ENCODE data around the gene SLC17A7. TPM values are rescaled to one million over a fixed set of nuclear protein-coding genes. Genes with fewer than 3 reads are reported as not detected.
"Not testable (repeated sequence)": the region's sequence is repeated elsewhere in the genome, so short reads cannot be mapped to it uniquely, and the experiment has no call there.

SLC17A7 gene
- total RNA-seq (2014; rRNA removed; shearing (Covaris generic)), result 3.1 and 7.0 TPM in 2 replicates

DNA sequence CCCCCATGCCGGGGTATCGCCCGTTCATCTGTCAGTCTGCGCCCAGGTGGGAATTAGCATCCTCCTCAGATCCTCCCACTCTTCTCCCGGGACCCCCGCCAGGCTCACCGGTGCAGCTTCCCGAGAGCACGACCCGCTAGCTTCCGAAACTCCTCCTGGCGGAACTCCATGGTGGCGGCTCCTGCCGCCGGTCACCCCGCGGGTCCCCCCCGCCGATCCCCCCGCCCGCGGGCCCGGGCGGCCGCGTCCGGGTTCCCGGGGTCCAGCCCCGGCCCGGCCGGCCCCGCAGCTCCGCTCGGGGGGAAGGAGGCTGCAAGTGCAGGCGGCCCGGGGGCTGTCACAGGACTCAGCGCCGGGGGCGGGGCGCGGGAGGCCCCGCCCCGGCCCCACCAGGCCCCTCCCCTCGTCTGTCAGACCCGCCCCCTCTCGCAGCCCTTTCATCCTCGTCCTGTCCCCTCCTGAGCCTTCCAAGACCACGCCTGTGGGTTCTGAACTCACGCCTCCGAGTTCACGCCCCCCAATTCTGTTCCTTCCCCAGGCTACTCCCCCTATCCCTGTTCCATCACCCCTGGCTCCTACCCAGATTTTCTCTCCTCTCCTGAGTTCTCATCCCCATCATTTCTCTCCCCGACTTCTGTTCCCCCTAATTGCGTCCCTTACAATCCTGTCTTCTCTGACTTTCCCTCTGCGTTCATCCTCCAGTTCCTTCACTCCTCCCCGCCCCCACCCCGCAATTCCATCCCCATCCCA, at the start of gene SLC17A7:
SLC17A7 (minus strand) TSS at position 318 of the 750 bp plus-strand sequence; CDS start at position 170, 148 bp downstream.
- in situ Hi-C loops (cut with HindIII; ENCODE audit: low sequenced_read_pairs), result no loop called here

DNA sequence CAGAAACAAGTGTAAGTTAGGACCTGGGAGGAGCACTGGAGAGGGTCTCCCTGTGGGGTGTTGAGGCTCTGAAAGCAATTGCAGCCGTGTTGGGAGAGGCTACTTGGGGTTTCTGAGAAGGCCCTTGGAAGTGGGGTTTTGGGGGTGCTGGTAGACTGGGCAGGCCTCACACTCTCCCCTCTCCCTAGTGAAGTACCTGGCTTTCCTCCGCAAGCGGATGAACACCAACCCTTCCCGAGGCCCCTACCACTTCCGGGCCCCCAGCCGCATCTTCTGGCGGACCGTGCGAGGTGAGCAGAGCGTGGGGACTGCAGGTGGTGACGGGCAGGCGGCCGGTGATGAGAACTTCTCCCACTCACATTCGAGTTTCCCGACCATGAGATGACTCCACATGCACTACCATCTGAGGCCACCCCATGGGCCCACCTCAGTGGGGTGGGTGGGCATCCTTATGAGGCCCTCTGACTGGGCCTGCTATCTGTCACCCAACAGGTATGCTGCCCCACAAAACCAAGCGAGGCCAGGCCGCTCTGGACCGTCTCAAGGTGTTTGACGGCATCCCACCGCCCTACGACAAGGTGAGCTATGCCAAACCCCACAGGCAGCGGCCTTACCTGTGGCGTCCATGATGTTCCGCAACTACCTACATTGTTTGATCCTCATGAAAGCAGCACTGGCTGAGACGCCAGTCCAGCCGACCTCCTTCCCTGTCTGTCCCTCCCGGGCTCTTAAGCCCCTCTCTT, 49.1 kb upstream of the SLC17A7 start:
- DNase-seq (ENCODE audit: low spot score), result no peak

More for the DNA sequence above, at the start of gene SLC17A7:
- peak; percentile 88 for DNase-seq (ENCODE audit: low spot score)

DNA sequence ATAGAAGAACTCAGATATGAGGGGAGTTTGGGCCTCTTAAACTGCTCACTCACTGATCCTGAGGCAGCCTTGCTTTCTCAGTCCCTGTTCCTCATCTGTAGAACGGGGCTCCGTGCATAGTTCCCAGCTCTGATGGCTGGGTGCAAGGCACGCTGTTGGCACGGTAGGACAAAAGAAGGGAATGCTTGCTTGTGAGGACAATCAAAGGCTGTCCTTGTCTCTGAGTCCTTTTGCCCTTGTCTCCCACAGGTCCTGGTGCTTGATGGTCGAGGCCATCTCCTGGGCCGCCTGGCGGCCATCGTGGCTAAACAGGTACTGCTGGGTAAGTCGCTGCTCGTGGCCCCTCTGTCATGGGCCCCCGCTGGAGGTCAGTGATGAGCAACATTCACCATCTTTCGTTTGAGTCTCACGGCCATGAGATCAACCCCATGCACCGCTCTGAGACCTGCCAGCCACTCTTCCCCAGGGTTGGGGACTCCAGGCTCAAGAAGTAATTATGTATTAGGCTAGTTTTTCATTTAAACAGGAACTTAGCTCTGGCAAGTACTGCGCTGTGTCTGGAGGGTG, 48.4 kb upstream of the SLC17A7 start:
- in situ Hi-C loops (cut with HindIII; ENCODE audit: low sequenced_read_pairs), result no loop called here
- DNase-seq (ENCODE audit: low spot score), result no peak

More for the DNA sequence above, 49.1 kb upstream of the SLC17A7 start:
- in situ Hi-C loops (cut with HindIII; ENCODE audit: low sequenced_read_pairs), result no loop called here

DNA sequence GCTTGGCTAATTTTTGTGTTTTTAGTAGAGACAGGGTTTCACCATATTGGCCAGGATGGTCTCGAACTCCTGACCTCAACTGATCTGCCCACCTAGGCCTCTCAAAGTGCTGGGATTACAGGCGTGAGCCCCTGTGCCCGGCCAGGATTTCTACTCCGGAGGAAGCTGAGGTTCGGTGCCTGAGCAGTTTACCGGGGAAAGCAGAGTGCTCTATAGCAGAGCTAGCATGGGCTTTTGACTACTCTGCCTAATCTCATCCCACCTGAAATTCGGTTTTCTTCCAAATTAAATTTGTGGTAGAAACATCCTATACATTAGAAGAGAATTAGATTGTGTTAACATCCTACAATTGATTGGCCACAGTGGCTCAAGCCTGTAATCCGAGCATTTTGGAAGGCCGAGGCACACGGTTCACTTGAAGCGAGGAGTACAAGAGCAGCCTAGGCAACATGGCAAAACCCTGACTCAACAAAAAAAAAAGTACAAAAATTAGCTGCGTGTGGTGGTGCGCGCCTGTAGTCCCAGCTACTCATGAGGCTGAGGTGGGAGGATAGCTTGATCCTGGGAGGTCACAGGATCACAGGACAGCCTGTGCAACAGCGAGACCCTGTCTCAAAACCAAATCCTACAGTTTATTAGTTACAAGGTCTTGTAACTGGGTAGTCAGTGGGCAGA, 47.7 kb upstream of the SLC17A7 start:
- in situ Hi-C loops (cut with HindIII; ENCODE audit: low sequenced_read_pairs), result no loop called here
- no peak for DNase-seq (ENCODE audit: low spot score)

DNA sequence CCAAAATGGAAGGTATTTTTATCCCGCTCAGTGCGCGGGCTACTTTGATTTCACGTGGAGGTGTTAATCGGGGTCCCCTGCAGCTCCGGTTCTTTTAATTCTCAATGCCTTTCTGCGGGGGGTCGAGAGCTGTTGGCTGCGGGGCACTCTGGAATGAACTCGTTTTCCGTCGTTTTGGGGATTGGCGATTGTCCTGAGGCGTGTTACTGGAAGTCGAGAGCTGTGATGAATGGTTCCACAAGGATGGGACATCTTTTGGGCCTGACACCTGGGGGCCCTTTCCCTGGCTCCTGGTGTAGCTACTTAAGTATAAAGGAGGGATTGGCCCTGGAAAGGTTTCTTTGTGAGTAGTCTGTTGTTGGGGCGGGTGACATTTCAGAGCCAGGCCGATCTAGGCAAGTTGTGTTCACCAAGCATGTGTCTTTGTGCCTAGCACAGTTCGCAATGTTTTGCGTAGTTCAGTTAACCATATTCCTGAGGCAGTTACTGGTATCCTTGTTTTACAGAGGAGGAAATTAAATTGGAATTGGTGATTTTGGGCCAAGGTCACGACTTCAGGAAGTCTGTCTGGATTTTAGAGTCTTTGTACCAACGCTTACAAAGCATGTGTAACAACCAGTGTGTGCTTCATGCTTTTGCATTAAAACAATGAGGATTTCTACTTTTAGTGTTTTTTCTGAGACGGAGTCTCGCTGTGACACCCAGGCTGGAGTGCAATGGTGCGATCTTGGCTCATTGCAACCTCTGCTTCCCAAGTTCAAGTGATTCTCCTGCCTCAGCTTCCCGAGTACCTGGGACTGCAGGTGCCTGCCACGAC, 46.9 kb upstream of the SLC17A7 start:
- in situ Hi-C loops (cut with HindIII; ENCODE audit: low sequenced_read_pairs), result no loop called here
- DNase-seq (ENCODE audit: low spot score), result no peak

DNA sequence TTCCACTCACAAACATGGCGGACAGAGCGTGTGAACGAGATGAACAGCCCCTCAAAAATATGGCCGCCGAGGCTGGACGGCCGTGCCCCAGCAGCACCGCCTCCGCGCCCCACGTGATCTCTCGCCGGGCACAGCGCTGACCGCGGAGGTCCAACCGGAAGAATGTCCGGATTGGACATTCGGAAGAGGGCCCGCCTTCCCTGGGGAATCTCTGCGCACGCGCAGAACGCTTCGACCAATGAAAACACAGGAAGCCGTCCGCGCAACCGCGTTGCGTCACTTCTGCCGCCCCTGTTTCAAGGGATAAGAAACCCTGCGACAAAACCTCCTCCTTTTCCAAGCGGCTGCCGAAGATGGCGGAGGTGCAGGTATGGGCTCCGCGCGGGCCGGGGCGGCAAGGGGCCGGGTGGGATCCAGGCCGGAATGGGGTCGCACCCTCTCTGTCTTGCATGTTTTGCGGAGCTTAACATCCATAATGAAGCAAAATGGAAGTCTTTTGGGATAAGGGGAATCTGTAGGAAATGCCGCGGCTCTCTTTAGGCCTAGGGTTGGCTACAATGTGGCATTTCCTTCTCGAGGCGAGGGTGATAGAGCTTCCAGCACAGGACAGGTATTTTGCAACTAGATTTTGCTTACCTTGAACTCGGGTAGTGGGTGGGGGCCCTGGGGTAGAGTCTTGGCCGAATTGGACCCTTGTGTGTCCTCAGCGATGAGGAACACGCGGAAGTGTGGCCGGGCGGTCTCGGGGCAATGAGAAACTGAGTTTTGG, 46.1 kb upstream of the SLC17A7 start, which contains the start of gene RPL13A:
RPL13A (plus strand) TSS at position 332 of the 769 bp plus-strand sequence; CDS start at position 354, 22 bp downstream.
- in situ Hi-C loops (cut with HindIII; ENCODE audit: low sequenced_read_pairs), result no loop called here
- peak; percentile 99 for DNase-seq (ENCODE audit: low spot score)

DNA sequence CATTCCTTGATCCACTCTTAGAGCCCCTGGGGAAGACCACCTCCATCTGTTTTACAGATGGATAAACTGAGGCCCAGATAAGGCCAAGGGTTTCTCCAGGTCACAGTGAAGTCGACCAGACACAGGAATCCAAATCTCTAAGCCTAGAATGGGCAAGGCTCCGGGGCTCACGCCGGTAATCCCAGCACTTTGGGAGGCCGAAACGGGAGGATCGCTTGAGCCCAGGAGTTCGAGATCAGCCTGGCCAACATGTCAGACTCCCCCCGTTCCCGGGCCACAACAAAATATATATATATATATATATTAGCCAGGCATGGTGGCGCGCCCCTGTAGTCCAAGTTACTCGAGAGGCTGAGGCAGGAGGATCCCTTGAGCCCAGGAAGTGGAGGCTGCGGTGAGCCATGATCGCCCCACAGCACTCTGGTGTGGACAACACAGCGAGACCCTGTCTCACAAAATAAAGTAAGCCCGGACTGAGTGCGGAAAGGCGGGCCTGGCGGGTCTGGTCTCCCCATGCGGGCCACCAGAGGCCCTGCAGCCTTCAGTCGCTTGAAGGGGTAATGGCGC, 45.5 kb upstream of the SLC17A7 start:
- DNase-seq (ENCODE audit: low spot score), result no peak
- in situ Hi-C loops (cut with HindIII; ENCODE audit: low sequenced_read_pairs), result no loop called here

DNA sequence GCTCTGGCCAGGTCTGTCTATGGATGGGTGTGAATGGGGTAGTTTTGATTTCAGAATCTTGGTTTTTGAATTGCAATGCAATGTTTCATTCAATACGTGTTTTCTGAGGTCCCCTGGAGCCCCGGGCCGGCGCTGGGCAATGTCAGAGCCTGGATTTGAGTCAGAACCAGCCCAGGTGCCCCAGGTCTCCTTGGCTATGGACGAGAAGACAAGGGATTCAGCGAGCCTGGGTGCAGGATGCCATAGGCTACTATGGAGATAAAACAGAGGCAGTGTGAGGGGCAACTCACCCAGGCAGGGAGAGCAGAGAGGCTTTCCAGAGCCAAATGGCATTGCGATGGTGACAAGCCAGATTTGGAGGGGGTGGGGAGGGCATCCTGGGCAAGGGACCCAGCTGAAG, 44.9 kb upstream of the SLC17A7 start:
- DNase-seq (ENCODE audit: low spot score), result no peak
- in situ Hi-C loops (cut with HindIII; ENCODE audit: low sequenced_read_pairs), result no loop called here

DNA sequence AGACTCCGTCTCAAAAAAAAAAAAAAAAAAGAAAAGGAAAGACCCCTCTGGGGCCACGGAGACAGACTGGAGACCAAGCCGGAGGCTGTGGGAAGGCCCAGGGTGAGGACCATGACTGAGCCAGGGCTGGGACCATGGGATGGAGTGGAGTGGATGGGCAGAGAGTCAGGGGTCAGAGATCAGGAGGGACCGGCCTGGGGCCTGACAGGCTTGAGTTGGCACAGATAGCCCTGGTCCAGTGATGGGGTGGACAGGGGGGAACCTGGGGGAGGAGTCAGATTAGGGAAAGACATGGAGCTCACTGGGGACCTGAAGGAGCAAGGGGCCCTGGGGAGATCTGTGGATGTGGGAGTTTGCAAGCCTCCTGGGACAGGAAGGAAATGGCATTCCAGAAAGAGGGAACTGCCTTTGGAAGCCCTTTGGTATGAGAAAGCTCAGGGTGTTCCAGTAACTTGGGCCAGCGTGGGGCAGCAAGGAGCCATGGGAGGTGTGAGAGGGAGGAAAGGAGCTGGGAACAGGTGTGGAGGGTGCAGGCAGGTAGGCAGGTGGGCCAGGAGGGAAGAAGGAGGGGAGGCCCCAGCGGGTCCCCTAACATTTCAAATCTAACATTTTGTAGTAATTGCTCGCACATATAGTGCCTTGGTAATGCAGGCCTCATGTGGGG, 39.8 kb upstream of the SLC17A7 start:
- no peak for DNase-seq (ENCODE audit: low spot score)
- in situ Hi-C loops (cut with HindIII; ENCODE audit: low sequenced_read_pairs), result no loop called here

DNA sequence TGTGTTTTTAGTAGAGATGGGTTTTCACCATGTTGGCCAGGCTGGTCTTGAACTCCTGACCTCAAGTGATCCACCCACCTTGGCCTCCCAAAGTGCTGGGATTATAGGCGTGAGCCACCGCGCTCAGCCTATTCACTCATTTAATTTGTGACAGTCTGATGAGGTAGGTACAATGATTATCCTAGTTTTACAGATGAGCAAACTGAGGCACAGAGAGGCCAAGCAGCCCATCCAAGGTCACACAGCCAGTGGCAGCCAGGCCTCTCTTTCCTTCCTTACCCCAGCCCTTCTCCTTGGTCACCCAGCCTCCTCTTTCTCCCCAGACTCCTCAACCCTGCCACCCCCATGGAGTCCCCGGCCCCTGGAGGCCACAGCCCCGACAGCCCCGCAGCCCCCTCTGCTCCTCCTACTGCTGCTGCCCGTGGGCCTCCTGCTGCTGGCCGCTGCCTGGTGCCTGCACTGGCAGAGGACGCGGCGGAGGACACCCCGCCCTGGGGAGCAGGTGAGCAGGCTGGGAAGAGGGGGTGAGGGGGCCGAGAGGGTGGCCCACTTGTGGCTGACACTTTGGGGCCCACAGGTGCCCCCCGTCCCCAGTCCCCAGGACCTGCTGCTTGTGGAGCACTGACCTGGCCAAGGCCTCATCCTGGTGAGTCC, 38.8 kb upstream of the SLC17A7 start:
- in situ Hi-C loops (cut with HindIII; ENCODE audit: low sequenced_read_pairs), result no loop called here
- no peak for DNase-seq (ENCODE audit: low spot score)

DNA sequence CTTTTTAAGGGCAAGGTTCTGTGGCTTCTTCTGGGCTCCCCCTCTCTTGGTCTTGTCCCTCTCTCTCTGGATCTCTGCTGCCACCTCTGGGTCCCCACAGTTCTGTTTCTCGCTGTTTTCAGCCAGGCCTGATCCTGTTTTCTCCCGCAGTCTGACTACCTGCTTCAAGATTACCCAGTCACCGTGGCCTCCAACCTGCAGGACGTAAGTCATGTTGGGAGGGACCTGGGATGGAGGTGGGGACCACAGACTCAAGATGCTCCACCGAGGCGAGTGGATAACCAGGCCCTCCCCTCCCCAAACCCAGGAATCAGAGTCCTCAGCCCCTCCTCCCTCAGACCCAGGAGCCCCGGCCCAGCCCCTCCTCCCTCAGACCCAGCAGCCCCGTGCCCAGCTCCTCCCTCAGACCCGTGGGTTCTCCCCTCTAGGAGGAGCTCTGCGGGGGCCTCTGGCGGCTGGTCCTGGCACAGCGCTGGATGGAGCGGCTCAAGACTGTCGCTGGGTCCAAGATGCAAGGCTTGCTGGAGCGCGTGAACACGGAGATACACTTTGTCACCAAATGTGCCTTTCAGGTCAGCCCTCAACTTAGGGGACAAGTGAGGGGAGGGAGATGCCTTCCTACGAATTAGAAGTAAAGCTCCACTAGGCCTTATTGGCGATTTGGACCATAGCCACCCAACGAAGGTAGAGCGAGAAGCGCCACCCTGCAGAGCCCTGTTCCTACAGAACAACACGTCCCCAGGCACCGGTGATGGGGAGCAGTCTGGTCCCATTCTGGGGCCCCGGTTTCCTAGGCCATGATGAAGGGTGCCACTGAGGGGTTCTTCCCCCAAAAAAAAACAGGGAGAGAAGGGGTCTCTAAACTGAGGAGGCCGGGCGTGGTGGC, 34.9 kb upstream of the SLC17A7 start:
- peak; percentile 49 for DNase-seq (ENCODE audit: low spot score)
- in situ Hi-C loops (cut with HindIII; ENCODE audit: low sequenced_read_pairs), result no loop called here

DNA sequence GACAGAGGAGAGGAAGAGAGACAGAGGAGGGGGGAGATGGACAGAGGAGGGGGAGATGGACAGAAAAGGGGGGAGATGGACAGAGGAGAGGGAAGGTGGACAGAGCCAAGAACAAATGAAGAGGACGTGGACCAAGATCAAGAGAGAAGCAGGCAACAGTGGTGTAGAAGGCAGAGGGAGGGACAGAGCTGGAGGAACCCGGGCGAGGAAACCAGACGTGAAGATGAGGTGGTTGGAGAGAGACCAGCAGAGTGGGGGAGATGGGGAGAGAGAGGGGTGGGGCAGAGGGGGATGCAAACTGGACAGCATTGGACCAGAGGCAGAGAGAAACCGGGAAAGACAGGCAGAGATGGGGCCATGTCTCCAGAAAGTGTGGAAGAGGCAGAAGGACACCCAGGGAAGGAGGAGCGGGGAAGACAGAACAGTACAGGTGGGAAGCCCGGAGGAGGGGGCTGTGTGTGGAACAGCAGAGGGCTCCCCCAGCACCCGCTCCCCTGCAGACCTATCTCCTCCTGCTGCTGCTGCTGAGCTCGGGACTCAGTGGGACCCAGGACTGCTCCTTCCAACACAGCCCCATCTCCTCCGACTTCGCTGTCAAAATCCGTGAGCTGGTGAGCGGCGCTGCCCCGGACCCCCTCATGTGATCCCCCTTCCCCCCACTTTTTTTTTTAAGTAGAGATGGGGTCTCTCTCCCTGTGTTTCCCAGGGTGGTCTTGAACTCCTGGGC, 34.0 kb upstream of the SLC17A7 start:
- no peak for DNase-seq (ENCODE audit: low spot score)
- in situ Hi-C loops (cut with HindIII; ENCODE audit: low sequenced_read_pairs), result no loop called here

DNA sequence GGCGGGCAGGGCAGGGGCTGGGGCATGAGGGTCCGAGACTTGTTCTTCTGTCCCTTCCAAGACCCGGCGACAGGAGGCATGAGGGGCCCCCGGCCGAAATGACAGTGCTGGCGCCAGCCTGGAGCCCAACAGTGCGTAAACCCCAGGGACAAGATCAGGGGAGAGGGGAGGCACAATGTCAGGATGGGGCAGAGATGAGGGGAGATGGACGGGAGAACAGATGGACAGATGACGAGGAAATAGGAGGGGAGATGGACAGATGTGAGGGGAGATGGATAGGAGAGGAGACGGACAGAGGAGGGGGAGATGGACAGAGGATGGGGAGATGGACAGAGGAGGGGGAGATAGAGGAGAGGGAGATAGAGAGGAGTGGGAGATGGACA, 33.2 kb upstream of the SLC17A7 start:
- DNase-seq (ENCODE audit: low spot score), result no peak
- in situ Hi-C loops (cut with HindIII; ENCODE audit: low sequenced_read_pairs), result no loop called here

DNA sequence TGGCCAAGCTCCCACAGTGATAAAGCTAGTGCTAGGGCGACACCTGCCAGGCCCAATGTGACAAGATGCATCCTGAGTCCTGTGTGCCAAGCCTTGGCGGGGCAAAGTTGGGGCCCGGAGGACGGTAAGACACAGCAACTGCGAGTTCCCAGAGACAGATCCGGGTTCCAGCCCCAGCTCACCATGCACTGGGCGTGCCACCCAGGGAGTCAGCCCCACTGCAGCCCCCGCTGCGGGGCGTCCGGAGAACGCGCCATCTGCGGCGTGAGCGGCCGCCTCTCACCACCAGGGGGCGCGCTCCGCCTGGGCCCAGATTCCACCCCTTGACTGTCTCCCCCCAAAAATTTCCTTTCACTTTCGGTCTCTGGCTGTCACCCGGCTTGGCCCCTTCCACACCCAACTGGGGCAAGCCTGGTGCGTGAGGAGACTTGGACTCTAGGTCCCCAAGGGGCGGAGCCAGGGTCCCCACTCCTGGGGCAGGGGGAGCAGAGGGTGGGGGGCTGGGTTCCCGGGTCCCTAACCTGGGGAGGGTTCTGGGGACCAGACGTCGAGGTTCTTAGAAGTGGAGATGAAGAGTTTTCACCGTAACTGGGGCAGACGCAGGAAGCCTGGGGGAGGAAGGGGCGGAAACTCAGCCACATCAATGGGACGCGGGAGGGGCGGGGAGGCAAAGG, 32.7 kb upstream of the SLC17A7 start, which contains the start of gene FLT3LG:
FLT3LG (plus strand) TSS at position 348 of the 674 bp plus-strand sequence. CDS start 425 bp downstream, outside the sequence.
- in situ Hi-C loops (cut with HindIII; ENCODE audit: low sequenced_read_pairs), result no loop called here

DNA sequence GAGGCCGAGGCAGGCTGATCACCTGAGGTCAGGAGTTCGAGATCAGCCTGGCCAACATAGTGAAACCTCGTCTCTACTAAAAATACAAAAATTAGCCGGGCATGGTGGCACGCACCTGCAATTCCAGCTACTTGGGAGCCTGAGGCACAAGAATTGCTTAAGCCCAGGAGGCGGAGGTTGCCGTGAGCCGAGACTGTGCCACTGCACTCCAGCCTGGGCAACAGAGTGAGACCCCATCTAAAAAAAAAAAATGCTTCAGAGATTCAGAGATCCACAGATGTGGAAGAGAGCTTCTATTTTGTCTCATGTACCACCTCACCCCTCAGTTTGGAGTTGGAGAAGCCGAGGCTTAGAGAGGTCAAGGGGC, 32.2 kb upstream of the SLC17A7 start:
- in situ Hi-C loops (cut with HindIII; ENCODE audit: low sequenced_read_pairs), result not testable (repeated sequence)

More for the DNA sequence above, 32.7 kb upstream of the SLC17A7 start, which contains the start of gene FLT3LG:
- no peak for DNase-seq (ENCODE audit: low spot score)

More for the DNA sequence above, 32.2 kb upstream of the SLC17A7 start:
- DNase-seq (ENCODE audit: low spot score), result not testable (repeated sequence)

Measured in G401 (cell line).